ENCODE measurements around the gene CCDC159.
"Not testable (repeated sequence)": the region's sequence is repeated elsewhere in the genome, so short reads cannot be mapped to it uniquely, and the experiment has no call there.

Gene CCDC159, protein sequence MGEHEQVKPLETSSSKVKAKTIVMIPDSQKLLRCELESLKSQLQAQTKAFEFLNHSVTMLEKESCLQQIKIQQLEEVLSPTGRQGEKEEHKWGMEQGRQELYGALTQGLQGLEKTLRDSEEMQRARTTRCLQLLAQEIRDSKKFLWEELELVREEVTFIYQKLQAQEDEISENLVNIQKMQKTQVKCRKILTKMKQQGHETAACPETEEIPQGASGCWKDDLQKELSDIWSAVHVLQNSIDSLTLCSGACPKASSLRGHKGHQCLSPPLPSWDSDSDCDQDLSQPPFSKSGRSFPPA

DNA sequence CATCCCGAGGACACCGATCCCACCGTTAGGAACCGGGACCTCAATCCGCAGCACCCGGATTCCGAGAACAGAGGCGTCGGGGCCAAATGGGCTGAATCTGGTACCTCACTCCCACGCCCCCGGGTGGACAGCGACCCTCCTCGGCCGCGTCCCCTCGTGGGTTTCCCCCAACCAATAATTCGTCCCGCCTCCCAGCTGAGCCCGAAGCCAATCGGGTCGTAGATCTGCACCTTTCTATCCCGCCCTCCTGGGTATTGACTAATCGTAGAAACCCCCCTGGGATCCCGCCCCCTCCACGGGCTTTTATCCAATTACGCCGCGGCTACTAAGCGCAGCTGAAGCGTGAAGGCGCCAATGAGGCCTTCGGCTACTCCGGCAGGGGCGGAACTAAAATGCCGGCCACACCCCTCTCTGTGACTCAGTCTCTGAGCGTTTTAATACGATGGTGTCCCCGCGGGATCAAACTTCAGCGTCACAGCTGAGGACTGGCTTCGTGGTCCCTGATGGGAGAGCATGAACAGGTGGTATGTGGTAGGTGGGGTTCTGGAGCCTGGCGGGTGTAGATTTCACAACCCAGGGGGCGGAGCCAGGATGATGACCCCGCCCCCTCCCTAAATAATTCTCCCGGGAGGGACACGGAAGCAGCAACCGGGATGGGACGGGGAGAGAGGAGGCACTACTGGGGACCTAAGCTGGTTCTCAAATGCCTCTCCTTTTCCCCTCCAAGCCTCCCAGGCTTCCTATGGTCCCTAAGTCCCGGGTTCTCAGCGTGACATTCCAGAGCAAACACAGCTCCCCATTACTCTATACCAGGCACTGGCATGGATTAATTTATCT, at the start of gene CCDC159, which contains the start of gene TMEM205:
Gene CCDC159, plus strand, starts transcription at position 416 of the 837 bp plus-strand sequence. Its CDS starts 88 bp downstream, at position 504.
Gene TMEM205, minus strand, starts transcription at position 165 of the 837 bp plus-strand sequence. CDS start 649 bp downstream, outside the sequence.
- peak; percentile 96 for DNase-seq

GRCh38 chr19:11299946-11300810, 46.1 kb upstream of the CCDC159 start:
- DNase-seq, result no peak

- no peak for DNase-seq
These were observed 45.6 kb upstream of the CCDC159 start for GRCh38 chr19:11300811-11301120.

- DNase-seq, result no peak
These were observed 41.4 kb upstream of the CCDC159 start for GRCh38 chr19:11304936-11305335.

DNA sequence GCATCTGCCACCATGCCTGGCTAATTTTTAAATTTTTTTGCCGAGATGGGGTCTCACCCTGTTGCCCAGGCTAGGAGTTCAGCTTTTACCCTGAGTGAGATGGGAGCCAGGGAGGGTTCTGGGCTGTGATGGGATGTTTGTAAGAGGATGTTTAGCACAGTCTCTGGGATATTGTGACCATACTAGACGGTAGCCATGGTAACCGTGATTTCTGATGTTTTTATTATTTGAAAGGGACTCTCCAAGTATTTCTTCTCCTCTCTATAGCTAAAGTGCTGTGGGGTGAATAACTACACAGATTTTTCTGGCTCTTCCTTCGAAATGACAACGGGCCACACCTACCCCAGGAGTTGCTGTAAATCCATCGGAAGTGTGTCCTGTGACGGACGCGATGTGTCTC, 40.0 kb upstream of the CCDC159 start:
- no peak for DNase-seq

DNA sequence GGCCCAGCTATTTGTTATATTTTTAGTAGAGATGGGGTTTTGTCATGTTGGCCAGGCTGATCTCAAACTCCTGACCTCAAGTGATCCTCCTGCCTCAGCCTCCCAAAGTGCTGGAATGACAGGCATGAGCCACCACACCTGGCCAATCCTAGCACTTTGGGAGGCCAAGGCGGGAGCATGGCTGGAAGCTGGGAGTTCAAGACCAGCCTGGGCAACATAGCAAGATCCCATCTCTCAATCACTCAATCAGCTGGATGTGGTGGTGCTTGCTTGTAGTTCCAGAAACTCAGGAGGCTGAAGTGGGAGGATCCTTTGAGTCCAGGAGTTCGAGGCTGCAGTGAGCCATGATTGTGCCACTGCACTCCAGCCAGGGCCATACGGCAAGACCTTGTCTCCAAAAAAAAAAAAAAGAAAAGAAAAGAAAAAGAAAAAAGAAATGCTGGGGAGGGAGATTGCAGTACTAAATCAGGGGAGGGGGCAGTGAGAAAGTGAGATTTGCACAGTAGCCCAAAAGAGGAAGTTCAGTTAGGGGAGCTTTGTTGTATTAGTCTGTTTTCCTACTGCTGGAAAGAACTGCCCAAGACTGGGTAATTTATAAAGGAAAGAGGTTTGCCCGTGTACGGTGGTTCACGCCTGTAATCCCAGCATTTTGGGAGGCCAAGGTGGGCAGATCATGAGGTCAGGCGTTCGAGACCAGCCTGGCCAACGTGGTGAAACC, 25.9 kb upstream of the CCDC159 start:
- not testable (repeated sequence) for DNase-seq

DNA sequence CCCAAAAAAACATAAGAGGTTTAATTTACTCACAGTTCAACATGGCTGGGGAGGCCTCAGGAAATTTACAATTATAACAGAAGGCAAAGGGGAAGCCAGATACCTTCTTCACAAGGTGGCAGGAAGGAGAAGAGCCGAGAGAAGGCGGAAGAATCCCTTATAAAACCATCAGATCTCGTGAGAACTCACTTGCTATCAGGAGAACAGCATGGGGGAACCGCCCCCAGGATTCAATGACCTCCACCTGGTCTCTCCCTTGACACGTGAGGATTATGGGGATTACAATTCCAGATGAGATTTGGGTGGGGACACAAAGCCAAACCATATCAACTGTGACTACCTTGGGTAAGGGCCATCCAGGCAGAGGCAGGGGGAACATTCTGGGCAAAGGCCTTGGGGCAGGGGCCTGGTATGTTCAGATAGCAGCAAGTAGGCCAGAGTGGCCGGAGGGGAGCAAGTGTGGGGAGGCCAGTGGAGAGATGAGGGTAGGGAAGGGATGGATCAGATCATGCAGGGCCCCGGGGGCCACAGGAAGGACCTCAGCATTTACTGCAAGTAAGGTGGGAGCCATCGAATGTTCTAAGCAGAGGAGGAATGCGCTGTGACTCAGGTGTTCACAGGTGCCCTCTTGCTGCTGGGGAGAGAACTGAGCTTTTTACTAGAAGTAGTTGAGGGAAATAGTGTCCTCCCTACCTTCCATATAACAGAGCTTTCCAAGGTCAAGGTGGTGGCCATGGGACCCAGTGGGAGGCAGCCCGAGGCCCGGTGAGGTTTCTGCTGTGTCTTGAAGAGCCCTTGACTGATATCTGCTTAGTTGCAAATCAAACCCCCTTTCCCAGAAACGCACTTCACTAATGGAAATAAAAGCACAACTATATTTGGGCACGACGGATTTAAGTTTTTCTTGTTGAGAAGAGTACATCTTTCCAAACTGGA, 24.9 kb upstream of the CCDC159 start:
- DNase-seq, result no peak

- DNase-seq, result no peak
These were observed 23.9 kb upstream of the CCDC159 start for GRCh38 chr19:11322269-11323024.

DNA sequence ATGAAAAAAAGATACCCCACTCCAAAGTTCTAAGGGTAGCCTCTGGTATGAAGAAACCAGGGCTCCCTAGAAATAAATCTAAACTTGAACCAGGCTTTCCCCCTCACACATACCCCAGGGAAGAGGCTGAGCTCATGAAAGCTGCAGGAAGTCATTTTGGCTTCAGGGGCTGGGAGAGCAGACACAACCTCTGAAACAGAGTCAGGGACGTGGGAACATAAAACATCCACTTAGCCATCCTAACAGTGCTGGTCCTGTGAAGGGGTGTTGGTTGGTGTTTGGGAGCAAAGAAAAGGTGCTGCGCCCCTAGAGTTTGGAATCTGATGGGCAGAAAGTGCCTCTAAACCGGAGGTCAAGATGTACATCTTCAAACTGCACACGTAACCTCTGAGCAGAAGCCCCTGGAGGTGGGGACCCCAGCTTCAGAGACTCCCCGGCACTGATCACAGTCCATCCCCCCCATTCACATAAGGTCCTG, 22.7 kb upstream of the CCDC159 start:
- no peak for DNase-seq

GRCh38 chr19:11324079-11324661, 22.1 kb upstream of the CCDC159 start:
- no peak for DNase-seq

DNA sequence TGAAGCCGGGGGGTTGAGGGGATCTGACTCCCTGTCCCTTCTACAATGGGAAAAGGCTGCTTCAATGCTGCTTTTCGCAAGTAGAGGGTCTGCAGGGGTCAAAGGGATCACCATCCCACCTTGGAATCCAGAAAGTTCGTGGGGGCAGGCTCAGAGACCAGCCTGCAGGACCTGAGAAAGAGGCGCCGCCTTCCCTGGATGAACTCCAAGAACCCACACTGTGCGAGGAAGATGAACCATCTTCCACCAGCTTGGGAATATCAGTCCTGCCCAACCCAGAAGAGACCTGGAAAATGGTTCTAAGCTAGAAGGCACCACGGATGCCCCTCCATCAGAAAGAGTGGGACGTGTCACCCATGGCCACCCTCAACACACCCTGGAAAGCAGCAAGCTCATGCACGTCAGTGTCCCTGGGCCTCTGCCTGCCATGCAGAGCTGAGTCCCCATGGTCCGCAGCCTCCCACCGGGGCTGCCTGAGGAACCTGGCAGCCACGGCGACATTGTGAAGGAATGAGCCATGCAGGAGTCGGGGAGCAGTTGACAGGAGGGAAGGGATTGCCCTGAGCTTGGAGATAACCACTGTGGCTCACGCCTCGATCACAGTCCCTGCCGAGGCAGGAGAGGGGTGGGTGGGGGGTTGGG, 21.4 kb upstream of the CCDC159 start:
- DNase-seq, result no peak

- DNase-seq, result no peak
These were observed 20.8 kb upstream of the CCDC159 start for GRCh38 chr19:11325544-11325943.

DNA sequence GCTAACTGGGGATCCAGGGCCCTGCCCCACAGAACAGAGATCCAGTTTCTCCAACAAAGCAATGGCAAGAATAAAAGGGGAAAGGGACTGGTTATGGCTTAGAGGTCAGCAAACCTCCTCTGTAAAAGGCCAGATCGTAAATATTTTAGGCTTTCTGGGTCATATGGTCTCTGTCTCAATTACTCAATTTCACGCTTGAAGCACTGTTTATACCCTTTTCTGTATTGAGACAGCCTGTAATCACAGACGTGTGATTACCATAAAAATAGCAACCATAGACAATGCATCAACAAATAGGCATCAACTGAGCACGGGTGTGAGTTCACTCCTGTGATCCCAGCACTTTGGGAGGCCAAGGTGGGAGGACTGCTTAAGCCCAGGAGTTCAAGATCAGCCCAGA, 16.2 kb upstream of the CCDC159 start:
- no peak for DNase-seq

DNA sequence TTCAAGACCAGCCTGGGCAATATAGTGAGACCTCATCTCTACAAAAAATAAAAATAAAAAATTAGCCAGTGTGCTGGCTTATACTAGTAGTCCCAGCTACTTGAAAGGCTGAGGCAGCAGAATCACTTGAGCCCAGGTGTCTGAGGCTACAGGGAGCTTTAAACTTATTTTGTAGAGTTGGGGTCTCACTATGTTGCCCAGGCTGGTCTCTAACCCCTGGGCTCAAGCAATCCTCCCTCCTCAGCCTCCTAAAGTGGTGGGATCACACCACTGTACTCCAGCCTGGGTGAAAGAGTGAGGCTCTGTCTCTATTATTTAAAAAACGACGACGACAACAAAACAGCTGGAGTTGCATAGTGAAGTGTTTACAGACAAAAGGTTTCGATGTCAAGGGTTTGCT, 14.8 kb upstream of the CCDC159 start:
- no peak for DNase-seq

DNA sequence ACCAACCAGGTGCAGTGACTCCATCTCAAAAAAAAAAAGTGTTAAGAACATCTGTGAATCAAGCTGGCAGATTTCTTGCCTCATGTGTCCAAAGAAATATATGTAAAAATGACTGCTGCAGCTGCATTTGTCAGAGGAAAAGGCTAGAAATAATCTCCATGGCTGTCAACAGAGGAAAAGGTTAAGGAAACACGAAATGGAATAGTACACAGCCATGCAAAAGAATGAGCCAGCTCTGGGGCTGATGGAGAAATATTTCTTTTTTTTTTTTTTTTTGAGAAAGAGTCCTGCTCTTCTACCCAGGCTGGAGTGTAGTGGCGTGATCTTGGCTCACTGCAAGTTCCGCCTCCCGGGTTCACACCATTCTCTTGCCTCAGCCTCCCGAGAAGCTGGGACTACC, 13.5 kb upstream of the CCDC159 start:
- no peak for DNase-seq

- not testable (repeated sequence) for DNase-seq
These were observed 12.5 kb upstream of the CCDC159 start for GRCh38 chr19:11333838-11334237.

DNA sequence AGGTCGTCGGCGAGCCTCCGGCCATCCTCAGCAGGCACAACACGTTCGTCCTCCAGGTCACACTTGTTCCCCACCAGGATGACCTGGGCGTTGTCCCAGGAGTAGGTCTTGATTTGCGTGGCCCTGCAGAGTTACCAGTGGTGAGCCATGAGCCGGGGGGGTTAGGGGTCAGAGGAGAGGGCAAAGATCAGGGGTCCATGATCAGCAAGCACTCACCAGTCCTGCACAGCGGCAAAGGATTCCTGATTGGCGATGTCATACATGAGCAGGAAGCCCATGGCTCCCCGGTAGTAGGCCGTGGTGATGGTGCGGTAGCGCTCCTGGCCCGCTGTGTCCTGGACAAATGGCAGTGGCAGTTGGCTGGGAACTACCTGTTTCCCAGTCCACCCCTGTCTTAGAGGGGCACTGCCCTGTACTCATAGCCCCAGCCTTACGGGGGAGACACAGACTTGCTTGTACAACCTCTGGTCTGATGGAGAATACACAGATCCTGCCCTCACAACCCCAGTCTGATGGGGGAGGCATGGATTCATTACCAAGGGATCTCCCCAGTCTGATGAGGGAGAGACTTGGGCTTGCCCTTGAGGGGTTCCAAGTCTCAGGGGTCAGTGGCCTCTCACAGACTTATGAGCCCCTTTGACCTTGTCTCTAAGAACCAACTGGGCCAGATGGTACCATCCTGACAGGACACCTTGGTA, 10.7 kb upstream of the CCDC159 start:
- DNase-seq, result no peak

- no peak for DNase-seq
These were observed 9.2 kb upstream of the CCDC159 start for GRCh38 chr19:11337080-11337479.

DNA sequence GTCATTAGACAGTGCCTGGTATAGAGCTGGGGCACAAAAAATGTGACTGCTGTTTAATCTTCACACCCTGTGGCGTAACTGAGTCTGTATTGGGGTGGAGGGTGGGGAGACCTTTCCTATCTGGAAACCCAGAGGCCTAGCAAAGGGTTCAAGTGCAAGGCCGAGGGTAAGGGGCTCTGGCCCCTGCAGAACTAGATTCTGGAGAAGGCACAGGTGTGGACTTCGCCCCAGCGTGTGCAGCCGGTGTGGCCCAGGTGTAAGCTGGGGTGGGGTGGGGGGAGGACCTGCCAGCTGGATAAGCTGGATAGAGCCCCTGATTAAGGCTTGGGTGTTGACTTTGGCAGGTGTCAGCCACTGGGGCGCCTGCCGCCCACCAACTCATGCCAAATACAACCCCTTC, 8.2 kb upstream of the CCDC159 start:
- DNase-seq, result no peak
